ENCODE results near the gene UNC5B. TPM values are rescaled to one million over a fixed set of nuclear protein-coding genes. Genes with fewer than 3 reads are reported as not detected.

UNC5B gene
- total RNA-seq, 1 experiment from 2014 or later: 49.6 TPM

DNA sequence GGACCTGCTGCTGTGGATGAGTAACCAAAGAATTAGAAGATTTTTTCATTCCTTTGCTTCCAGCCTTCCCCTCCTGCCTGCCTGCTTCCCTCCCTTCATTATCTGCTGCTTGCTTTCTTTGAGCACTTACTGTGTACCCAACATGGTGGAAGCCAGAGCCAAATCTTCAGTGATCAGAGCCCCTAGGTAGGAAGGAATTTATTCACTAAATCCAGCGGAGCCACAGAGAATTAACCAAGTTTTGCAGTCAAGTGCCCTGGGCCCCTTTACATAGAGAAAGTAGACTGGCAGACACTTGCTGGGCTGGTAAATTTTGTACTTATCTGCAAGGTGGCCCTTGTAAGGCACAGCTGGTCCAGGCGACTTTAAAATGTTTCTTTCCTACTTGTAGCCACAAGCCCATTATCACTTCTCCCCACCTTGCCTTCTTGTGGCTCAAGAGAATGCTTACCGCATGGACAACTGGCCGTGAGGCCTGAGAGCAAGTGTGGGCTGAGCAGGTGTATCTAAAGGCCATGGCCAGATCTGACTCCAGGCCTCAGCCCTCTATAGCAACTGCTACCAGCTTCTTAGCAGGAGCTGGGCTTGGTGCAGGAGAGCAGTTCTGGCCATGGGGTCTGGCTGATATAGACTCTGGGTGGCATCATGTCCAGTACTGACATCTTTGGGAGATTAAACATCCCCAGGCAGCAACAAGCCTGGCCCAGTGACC is 11.1 kb downstream of the UNC5B start:
- no peak for ATAC-seq
- CTCF ChIA-PET: interaction anchor here (0.6 to 2.6 kb wide), 11 partner anchors 10 to 163 kb away, joined by 3 to 13 read pairs (median 5); no protein-coding TSS in a partner anchor
- Mint-ChIP-seq H3K9me3 (no peaks in the 10 kb centered on the region), H3K27ac (peak overlapping the region; percentile 54; the same call in 1 of the 2 replicates), H3K27me3 (ENCODE audit: low read depth) (no peaks in the 10 kb centered on the region), H3K4me1 (peaks cover 53% of the 10 kb centered on the region), H3K36me3 (0 out of 2 replicates have a peak, but pooled peaks cover 3% of the 10 kb centered on the region), H3K4me3 (no peak overlapping the region)
- DNase-seq (ENCODE audit: low spot score): peak; percentile 3
- TF ChIP-seq CREB1 (CRISPR knock-in tag; IDR thresholded peaks at IDR 0.05): no peak
- TF ChIP-seq ETV6 (CRISPR knock-in tag; IDR thresholded peaks at IDR 0.05): no peak
- TF ChIP-seq FOXP1 (CRISPR knock-in tag; IDR thresholded peaks at IDR 0.05; ENCODE audit: borderline replicate concordance): no peak
- TF ChIP-seq, protein P1, sequence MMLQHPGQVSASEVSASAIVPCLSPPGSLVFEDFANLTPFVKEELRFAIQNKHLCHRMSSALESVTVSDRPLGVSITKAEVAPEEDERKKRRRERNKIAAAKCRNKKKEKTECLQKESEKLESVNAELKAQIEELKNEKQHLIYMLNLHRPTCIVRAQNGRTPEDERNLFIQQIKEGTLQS (CRISPR knock-in tag; conservative IDR thresholded peaks at IDR 0.05): no peak
- no peak for TF ChIP-seq ZBTB21 (CRISPR knock-in tag; IDR thresholded peaks at IDR 0.05; ENCODE audit: borderline replicate concordance)
- TF ChIP-seq, protein P2, sequence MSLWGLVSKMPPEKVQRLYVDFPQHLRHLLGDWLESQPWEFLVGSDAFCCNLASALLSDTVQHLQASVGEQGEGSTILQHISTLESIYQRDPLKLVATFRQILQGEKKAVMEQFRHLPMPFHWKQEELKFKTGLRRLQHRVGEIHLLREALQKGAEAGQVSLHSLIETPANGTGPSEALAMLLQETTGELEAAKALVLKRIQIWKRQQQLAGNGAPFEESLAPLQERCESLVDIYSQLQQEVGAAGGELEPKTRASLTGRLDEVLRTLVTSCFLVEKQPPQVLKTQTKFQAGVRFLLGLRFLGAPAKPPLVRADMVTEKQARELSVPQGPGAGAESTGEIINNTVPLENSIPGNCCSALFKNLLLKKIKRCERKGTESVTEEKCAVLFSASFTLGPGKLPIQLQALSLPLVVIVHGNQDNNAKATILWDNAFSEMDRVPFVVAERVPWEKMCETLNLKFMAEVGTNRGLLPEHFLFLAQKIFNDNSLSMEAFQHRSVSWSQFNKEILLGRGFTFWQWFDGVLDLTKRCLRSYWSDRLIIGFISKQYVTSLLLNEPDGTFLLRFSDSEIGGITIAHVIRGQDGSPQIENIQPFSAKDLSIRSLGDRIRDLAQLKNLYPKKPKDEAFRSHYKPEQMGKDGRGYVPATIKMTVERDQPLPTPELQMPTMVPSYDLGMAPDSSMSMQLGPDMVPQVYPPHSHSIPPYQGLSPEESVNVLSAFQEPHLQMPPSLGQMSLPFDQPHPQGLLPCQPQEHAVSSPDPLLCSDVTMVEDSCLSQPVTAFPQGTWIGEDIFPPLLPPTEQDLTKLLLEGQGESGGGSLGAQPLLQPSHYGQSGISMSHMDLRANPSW (CRISPR knock-in tag; conservative IDR thresholded peaks at IDR 0.05; ENCODE audit: low read depth): no peak
- TF ChIP-seq TCF7 (CRISPR knock-in tag; IDR thresholded peaks at IDR 0.05; ENCODE audit: low read depth): no peak
- TF ChIP-seq, protein P3, sequence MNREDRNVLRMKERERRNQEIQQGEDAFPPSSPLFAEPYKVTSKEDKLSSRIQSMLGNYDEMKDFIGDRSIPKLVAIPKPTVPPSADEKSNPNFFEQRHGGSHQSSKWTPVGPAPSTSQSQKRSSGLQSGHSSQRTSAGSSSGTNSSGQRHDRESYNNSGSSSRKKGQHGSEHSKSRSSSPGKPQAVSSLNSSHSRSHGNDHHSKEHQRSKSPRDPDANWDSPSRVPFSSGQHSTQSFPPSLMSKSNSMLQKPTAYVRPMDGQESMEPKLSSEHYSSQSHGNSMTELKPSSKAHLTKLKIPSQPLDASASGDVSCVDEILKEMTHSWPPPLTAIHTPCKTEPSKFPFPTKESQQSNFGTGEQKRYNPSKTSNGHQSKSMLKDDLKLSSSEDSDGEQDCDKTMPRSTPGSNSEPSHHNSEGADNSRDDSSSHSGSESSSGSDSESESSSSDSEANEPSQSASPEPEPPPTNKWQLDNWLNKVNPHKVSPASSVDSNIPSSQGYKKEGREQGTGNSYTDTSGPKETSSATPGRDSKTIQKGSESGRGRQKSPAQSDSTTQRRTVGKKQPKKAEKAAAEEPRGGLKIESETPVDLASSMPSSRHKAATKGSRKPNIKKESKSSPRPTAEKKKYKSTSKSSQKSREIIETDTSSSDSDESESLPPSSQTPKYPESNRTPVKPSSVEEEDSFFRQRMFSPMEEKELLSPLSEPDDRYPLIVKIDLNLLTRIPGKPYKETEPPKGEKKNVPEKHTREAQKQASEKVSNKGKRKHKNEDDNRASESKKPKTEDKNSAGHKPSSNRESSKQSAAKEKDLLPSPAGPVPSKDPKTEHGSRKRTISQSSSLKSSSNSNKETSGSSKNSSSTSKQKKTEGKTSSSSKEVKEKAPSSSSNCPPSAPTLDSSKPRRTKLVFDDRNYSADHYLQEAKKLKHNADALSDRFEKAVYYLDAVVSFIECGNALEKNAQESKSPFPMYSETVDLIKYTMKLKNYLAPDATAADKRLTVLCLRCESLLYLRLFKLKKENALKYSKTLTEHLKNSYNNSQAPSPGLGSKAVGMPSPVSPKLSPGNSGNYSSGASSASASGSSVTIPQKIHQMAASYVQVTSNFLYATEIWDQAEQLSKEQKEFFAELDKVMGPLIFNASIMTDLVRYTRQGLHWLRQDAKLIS (CRISPR knock-in tag; IDR thresholded peaks at IDR 0.05; ENCODE audit: borderline replicate concordance): no peak
- TF ChIP-seq RORB (CRISPR knock-in tag; IDR thresholded peaks at IDR 0.05): no peak
- TF ChIP-seq, protein P4, sequence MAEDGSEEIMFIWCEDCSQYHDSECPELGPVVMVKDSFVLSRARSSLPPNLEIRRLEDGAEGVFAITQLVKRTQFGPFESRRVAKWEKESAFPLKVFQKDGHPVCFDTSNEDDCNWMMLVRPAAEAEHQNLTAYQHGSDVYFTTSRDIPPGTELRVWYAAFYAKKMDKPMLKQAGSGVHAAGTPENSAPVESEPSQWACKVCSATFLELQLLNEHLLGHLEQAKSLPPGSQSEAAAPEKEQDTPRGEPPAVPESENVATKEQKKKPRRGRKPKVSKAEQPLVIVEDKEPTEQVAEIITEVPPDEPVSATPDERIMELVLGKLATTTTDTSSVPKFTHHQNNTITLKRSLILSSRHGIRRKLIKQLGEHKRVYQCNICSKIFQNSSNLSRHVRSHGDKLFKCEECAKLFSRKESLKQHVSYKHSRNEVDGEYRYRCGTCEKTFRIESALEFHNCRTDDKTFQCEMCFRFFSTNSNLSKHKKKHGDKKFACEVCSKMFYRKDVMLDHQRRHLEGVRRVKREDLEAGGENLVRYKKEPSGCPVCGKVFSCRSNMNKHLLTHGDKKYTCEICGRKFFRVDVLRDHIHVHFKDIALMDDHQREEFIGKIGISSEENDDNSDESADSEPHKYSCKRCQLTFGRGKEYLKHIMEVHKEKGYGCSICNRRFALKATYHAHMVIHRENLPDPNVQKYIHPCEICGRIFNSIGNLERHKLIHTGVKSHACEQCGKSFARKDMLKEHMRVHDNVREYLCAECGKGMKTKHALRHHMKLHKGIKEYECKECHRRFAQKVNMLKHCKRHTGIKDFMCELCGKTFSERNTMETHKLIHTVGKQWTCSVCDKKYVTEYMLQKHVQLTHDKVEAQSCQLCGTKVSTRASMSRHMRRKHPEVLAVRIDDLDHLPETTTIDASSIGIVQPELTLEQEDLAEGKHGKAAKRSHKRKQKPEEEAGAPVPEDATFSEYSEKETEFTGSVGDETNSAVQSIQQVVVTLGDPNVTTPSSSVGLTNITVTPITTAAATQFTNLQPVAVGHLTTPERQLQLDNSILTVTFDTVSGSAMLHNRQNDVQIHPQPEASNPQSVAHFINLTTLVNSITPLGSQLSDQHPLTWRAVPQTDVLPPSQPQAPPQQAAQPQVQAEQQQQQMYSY (CRISPR knock-in tag; IDR thresholded peaks at IDR 0.05): no peak
- TF ChIP-seq GABPB1 (CRISPR knock-in tag; IDR thresholded peaks at IDR 0.05): no peak
- no peak for TF ChIP-seq IRF2 (CRISPR knock-in tag; IDR thresholded peaks at IDR 0.05; ENCODE audit: borderline replicate concordance, low read depth)
- POLR2A ChIA-PET: no interaction called here

All from WTC11 (cell line).